22Rv1 (cell line): Measurements from ENCODE around the gene CNOT1.
"Not testable (repeated sequence)": the region's sequence is repeated elsewhere in the genome, so short reads cannot be mapped to it uniquely, and the experiment has no call there.

ENCODE experiments used
- H3K27ac ChIP-seq: fragments of 450-650 bp; 2 replicates; pipeline ENCODE4 v1.5.1; 2017
- CTCF ChIP-seq: fragments of 450-650 bp; IDR thresholded peaks from 2 replicates; pipeline ENCODE4 v1.5.1; 2017; ENCODE audit warnings: mild to moderate bottlenecking
- ZFX ChIP-seq: fragments of 450-650 bp; IDR thresholded peaks from 2 replicates; pipeline ENCODE4 v1.6.1; 2017; ENCODE audit warnings: antibody characterized with exemption, borderline replicate concordance

CNOT1 gene

GRCh38 chr16:58574895-58575294, 54.7 kb downstream of the CNOT1 start:
- TF ChIP-seq ZFX (no peak), CTCF (no peak)
- H3K27ac ChIP-seq: no peak overlapping the region

GRCh38 chr16:58565697-58566096, 63.9 kb downstream of the CNOT1 start:
- not testable (repeated sequence) for H3K27ac ChIP-seq

GRCh38 chr16:58563775-58564174, 65.9 kb downstream of the CNOT1 start:
- no peak overlapping the region for H3K27ac ChIP-seq
- TF ChIP-seq ZFX: no peak
- no peak for TF ChIP-seq CTCF

GRCh38 chr16:58563235-58563634, 66.4 kb downstream of the CNOT1 start:
- TF ChIP-seq CTCF (no peak), ZFX (no peak)
- H3K27ac ChIP-seq: no peak overlapping the region

GRCh38 chr16:58556678-58557077, 72.9 kb downstream of the CNOT1 start:
- H3K27ac ChIP-seq: no peak overlapping the region
- TF ChIP-seq CTCF: no peak
- TF ChIP-seq ZFX: no peak

- TF ChIP-seq ZFX: no peak
- no peak for TF ChIP-seq CTCF
- H3K27ac ChIP-seq: no peak overlapping the region
These were observed 78.1 kb downstream of the CNOT1 start for GRCh38 chr16:58551496-58551895.

GRCh38 chr16:58548378-58548777, 81.2 kb downstream of the CNOT1 start:
- H3K27ac ChIP-seq: no peak overlapping the region
- TF ChIP-seq CTCF (no peak), ZFX (no peak)

GRCh38 chr16:58543685-58544084, 85.9 kb downstream of the CNOT1 start:
- TF ChIP-seq ZFX (no peak), CTCF (no peak)
- no peak overlapping the region for H3K27ac ChIP-seq
